Measurements from ENCODE around the gene PLCH2. TPM values are rescaled to one million over a fixed set of nuclear protein-coding genes. Genes with fewer than 3 reads are reported as not detected.

The PLCH2 gene
- total and polyA plus RNA-seq, 2 of the 13 experiments (the other 11 are each of a cell fraction or from before 2014, with no cell fraction given): 0.15 to 0.67 TPM

GRCh38 chr1:2541619-2542245, 65.6 kb downstream of the PLCH2 start (continued):
- TF ChIP-seq AHR (CRISPR knock-in tag; IDR thresholded peaks at IDR 0.05): no peak
- TF ChIP-seq, protein P1, sequence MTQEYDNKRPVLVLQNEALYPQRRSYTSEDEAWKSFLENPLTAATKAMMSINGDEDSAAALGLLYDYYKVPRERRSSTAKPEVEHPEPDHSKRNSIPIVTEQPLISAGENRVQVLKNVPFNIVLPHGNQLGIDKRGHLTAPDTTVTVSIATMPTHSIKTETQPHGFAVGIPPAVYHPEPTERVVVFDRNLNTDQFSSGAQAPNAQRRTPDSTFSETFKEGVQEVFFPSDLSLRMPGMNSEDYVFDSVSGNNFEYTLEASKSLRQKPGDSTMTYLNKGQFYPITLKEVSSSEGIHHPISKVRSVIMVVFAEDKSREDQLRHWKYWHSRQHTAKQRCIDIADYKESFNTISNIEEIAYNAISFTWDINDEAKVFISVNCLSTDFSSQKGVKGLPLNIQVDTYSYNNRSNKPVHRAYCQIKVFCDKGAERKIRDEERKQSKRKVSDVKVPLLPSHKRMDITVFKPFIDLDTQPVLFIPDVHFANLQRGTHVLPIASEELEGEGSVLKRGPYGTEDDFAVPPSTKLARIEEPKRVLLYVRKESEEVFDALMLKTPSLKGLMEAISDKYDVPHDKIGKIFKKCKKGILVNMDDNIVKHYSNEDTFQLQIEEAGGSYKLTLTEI (CRISPR knock-in tag; conservative IDR thresholded peaks at IDR 0.05): no peak
- no peak for TF ChIP-seq ZNF296 (CRISPR knock-in tag; conservative IDR thresholded peaks at IDR 0.05)
- TF ChIP-seq TCF12 (IDR thresholded peaks at IDR 0.05): no peak
- no peak for TF ChIP-seq TCF12 (CRISPR knock-in tag; IDR thresholded peaks at IDR 0.05)
- 0 out of 2 replicates have a peak, but pooled peaks have one; percentile 33 for TF ChIP-seq KDM5B (CRISPR knock-in tag; IDR thresholded peaks at IDR 0.05; ENCODE audit: borderline replicate concordance)
- TF ChIP-seq ZBTB7A (CRISPR knock-in tag; IDR thresholded peaks at IDR 0.05): no peak
- no peak for TF ChIP-seq KDM3A (CRISPR knock-in tag; IDR thresholded peaks at IDR 0.05; ENCODE audit: low read depth)
- TF ChIP-seq, protein P2, sequence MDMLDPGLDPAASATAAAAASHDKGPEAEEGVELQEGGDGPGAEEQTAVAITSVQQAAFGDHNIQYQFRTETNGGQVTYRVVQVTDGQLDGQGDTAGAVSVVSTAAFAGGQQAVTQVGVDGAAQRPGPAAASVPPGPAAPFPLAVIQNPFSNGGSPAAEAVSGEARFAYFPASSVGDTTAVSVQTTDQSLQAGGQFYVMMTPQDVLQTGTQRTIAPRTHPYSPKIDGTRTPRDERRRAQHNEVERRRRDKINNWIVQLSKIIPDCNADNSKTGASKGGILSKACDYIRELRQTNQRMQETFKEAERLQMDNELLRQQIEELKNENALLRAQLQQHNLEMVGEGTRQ (IDR thresholded peaks at IDR 0.05; ENCODE audit: low read depth, low read length): no peak
- TF ChIP-seq, protein P2 (CRISPR knock-in tag; IDR thresholded peaks at IDR 0.05; ENCODE audit: borderline replicate concordance): no peak
- no peak for TF ChIP-seq EEA1 (CRISPR knock-in tag; IDR thresholded peaks at IDR 0.05; ENCODE audit: borderline replicate concordance)
- TF ChIP-seq ZNF629 (CRISPR knock-in tag; conservative IDR thresholded peaks at IDR 0.05): peak; percentile 97
- TF ChIP-seq SIN3A (IDR thresholded peaks at IDR 0.05; ENCODE audit: borderline replicate concordance, low read depth, low read length): no peak
- TF ChIP-seq RAD51 (IDR thresholded peaks at IDR 0.05; ENCODE audit: borderline replicate concordance): no peak
- no peak for TF ChIP-seq ZNF768 (CRISPR knock-in tag; IDR thresholded peaks at IDR 0.05)
- no peak for TF ChIP-seq RNF2 (conservative IDR thresholded peaks at IDR 0.05; ENCODE audit: low read depth)
- TF ChIP-seq, protein P3, sequence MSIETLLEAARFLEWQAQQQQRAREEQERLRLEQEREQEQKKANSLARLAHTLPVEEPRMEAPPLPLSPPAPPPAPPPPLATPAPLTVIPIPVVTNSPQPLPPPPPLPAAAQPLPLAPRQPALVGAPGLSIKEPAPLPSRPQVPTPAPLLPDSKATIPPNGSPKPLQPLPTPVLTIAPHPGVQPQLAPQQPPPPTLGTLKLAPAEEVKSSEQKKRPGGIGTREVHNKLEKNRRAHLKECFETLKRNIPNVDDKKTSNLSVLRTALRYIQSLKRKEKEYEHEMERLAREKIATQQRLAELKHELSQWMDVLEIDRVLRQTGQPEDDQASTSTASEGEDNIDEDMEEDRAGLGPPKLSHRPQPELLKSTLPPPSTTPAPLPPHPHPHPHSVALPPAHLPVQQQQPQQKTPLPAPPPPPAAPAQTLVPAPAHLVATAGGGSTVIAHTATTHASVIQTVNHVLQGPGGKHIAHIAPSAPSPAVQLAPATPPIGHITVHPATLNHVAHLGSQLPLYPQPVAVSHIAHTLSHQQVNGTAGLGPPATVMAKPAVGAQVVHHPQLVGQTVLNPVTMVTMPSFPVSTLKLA (IDR thresholded peaks at IDR 0.05): no peak
- no peak for TF ChIP-seq GATAD2A (CRISPR knock-in tag; IDR thresholded peaks at IDR 0.05)
- no peak for TF ChIP-seq ARHGAP35 (CRISPR knock-in tag; IDR thresholded peaks at IDR 0.05; ENCODE audit: borderline replicate concordance)
- no peak for TF ChIP-seq ZBTB7B (CRISPR knock-in tag; IDR thresholded peaks at IDR 0.05)
- no peak for TF ChIP-seq LCORL (IDR thresholded peaks at IDR 0.05)
- TF ChIP-seq LCORL (CRISPR knock-in tag; IDR thresholded peaks at IDR 0.05): no peak
- TF ChIP-seq ADNP (CRISPR knock-in tag; IDR thresholded peaks at IDR 0.05): peak; percentile 71
- no peak for TF ChIP-seq ZFY (CRISPR knock-in tag; IDR thresholded peaks at IDR 0.05)
- 0 out of 2 replicates have a peak, but pooled peaks have one; percentile 17 for TF ChIP-seq ZBTB38 (CRISPR knock-in tag; IDR thresholded peaks at IDR 0.05)
- TF ChIP-seq, protein P4, sequence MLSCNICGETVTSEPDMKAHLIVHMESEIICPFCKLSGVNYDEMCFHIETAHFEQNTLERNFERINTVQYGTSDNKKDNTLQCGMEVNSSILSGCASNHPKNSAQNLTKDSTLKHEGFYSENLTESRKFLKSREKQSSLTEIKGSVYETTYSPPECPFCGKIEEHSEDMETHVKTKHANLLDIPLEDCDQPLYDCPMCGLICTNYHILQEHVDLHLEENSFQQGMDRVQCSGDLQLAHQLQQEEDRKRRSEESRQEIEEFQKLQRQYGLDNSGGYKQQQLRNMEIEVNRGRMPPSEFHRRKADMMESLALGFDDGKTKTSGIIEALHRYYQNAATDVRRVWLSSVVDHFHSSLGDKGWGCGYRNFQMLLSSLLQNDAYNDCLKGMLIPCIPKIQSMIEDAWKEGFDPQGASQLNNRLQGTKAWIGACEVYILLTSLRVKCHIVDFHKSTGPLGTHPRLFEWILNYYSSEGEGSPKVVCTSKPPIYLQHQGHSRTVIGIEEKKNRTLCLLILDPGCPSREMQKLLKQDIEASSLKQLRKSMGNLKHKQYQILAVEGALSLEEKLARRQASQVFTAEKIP (CRISPR knock-in tag; IDR thresholded peaks at IDR 0.05; ENCODE audit: borderline replicate concordance): no peak
- peak; percentile 54 for TF ChIP-seq HDAC1 (CRISPR knock-in tag; IDR thresholded peaks at IDR 0.05)

Measured in HepG2 (cell line).